CMK (cell line): ENCODE results near the gene ANXA2.
"Not testable (repeated sequence)": the region's sequence is repeated elsewhere in the genome, so short reads cannot be mapped to it uniquely, and the experiment has no call there.

Experiments used
- DNase-seq: peaks from one replicate; pipeline ENCODE4 v3.0.0-alpha.2; 2010; ENCODE audit warnings: low read depth

The ANXA2 gene

DNA sequence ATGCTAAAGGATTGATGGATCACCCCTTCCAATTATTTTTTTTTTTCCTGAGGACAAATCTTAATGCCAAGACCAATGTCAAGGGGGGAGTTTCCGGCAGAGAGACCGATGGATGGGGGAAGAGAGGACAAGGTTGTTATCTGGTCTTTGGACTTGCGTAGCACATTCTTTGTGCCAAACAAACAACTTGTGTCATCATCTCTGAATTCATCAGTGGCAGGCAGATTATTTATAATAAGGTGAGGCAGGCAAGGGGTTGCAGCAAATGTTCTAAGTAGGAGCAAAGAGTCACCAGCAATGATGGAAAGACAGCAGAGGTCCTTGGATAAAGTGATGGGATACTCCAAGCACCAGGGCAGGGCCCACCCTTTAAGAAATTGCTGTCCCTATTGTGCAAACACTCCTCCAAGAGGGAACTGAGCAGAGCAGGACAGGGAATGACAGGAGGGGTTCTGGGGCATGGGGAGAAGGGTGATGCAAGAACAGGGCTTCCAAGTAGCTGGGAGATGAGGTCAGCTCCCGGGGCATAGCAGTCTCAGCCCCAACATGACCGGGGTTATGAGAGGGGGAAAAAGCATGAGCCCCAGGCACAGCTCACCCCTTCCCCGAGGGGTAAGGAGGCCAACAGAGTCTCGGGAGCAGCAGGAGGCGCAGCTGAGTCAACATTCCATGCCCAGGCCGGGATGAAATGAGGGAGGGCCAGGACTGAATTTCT, 57.4 kb downstream of the ANXA2 start:
- no peak for DNase-seq

DNA sequence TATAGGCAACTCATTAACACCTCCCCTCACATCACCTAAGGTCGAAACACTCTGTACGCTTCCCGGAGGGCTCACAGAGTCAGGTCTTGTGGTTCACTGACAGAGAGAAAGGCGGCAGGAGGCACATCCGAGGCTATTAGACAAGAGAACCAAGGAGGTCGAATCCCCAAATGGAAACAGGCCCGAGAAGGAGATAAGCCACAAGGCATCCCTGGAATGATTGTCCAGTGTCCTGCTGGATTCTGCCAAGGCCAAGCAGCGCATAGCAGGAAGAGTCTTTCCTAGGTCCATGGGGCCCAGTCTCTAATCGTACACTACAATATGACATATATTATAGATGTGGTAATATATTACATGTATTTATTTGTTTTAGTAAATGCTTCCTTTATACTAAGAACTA, 58.5 kb downstream of the ANXA2 start:
- DNase-seq: no peak

- no peak for DNase-seq
These were observed 59.0 kb downstream of the ANXA2 start for GRCh38 chr15:60338810-60339209.

- DNase-seq: no peak
These were observed 60.7 kb downstream of the ANXA2 start for GRCh38 chr15:60337076-60337475.

DNA sequence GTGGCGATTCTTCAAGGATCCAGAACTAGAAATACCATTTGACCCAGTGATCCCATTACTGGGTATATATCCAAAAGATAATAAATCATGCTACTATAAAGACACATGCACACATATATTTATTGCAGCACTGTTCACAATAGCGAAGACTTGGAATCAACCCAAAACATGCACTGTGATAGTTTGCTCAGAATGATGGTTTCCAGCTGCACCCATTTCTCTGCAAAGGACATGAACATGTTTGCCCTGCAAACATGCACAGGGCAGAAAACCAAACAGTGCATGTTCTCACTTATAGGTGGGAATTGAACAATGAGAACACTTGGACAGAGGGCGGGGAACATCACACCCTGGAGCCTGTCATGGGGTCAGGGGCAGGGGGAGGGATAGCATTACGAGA, 62.5 kb downstream of the ANXA2 start:
- not testable (repeated sequence) for DNase-seq

DNA sequence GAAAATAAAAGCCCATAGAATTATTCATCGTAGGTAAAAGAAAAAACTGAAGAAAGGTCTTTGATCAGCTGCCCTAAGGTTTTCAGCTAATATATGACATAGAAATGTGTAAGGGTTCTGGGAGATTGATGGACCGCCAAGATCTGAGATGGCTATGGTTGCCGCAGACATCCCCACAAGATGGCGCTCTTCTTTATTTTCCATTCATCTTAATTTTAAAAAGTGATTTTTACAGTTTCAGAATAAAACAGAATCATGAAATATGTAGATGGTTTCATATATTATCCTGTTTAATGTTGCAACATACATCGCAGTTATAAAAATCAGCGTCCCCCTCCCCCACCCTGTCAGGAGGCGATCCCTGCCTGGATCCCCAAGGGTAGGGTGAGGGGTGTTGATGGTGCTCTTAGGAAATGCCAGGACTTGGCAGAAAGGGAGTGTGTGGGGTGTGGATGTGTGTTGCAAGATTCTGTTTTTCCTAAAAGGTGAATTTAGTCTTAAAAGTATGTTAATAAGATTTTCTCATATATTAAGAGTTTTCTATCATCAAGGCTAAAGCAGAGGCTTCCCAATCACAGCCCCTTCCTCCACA, 68.8 kb downstream of the ANXA2 start:
- no peak for DNase-seq

DNA sequence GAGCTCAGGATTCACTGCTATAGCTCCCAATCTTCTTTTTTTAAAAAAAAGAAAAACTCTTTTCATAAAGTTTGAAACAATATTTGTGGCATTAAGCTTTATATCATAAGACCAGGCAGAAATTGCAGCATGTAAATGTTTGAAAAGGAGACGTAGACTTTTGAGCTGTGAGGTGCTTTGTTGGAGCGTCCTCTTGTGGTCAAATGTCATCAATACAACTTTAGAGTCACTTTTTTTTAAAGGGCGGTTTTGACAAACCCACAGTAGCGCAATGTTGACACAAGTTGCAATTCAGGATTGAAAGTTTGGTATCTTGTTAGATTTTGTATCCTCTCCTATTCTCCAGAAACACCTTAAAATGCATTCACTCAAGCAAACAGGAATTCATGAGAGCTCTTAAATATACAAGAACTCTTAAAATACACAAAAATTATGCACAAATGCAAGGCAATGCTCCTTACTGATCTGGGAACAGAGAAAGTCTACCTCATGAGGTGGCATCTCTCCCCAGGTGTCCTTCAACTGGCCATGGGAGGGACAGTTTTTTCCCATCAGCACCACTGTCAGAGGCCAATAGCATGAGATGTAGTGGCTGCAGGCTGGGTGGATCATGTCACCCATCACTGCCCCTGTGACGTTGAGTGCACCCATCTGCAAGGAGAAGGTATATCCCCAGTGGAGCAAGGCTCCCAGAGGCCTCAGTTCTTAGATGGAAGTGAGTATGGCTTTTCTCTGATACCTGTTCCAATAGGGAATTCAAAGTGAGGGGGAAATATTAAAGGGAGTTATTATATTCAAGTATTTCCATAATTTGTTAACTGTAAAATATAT, 70.7 kb downstream of the ANXA2 start:
- no peak for DNase-seq

DNA sequence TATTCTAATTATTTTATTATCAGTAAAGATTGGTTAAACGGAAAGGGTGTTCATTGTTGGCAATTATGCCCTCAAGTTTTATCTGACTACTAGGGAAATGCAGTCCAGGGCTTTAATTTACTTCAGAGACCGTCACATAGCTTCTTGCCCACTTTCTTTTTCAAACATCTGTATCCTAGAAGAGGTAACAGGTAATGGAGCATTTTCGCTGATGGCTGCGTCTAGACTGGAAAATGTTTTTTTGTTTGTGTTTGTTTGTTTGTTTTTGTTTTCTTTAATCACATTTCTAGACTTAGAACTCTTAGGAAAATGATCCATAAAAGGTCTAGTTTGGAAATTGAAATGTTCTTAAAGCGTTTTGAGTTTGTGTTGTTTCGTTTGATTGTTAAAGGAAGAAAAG, 71.4 kb downstream of the ANXA2 start:
- DNase-seq: no peak

- DNase-seq: no peak
These were observed 71.9 kb downstream of the ANXA2 start for GRCh38 chr15:60325905-60326304.

DNA sequence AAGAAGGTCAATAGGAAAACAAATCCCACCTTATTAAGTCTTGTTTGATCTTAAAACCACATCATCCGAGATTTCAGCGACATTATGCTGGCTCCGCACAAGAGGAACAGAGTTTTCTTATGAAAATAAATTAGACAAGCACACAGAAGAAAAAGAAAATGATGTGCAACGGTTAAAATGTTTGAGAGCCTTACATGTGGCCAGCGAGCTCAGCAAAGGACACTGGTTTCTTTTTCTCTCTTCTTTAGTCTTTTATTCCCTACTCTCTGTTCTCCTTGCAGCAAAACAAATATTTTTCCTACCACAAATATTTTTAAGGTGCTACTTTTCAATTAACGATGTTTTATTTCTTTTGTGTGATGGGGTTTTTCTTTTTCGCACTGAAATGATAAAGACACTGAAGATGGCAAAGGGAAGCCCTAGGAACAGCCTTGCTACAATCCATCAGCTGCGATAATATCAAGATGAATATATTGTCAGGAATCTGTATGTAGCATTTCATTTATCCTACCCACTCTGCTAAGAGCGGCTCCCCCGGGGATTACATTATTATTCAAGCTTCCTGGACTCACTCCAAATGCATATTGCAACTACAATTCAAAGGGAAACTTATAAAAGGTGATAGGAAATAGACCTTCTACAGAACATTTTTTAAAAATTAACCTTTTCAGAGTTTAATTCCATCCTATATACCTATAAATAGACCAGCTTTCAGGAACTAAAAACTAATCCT, 72.9 kb downstream of the ANXA2 start:
- DNase-seq: no peak

GRCh38 chr15:60323322-60323721, 74.5 kb downstream of the ANXA2 start:
- DNase-seq: no peak

DNA sequence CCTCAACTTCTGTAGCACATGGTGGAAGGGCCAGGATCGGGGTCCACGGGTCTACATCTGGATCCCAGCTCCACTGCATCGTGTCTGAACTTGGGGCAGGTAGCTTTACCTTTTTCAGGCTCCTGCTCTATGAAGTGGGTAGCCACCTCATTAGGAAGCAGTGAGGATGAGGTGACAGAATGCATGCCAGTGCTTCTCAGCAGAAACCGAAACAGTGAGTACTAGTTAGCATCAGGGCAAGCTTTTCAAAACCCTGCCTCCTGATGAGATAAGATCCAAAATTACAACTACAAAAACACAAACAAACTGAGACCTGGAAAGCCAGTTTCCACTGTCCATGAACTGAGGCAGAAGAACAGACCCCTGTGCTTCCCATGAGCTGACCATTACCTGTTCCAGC, 77.4 kb downstream of the ANXA2 start:
- no peak for DNase-seq

- DNase-seq: no peak
These were observed 79.4 kb downstream of the ANXA2 start for GRCh38 chr15:60318216-60318867.

DNA sequence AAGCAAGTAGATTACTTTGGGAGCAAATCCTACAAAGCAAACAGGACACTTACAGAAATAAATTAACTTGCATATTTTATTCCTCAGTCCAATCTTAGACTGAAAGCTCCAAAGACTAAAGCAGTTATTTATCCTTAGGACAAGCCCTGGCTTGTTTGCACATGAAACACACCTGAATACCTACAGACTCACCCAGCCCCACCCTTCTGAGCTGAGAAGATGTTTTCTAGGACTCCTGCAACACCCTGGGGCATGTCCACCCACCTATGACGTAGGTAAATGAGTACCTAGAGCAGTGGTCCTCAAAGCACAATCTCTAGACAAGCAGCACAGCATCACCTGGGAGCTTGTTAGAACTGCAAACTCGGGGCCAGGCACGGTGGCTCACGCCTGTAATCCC, 80.8 kb downstream of the ANXA2 start:
- DNase-seq: no peak

DNA sequence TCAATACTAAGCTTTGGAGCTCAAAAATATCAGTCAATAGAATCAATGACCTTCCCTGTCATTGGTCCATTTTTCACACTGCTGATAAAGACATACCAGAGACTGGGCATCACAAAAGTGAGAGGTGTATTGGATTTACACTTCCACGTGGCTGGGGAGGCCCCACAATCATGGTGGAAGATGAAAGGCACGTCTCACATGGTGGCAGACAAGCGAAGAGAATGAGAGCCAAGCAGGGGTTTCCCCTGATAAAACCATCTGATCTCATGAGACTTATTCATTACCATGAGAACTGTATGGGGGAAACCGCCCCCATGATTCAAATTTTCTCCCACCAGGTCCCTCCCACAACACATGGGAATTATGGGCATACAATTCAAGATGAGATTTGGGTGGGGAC, 81.9 kb downstream of the ANXA2 start:
- DNase-seq: no peak

GRCh38 chr15:60313906-60314305, 83.9 kb downstream of the ANXA2 start:
- DNase-seq: no peak

DNA sequence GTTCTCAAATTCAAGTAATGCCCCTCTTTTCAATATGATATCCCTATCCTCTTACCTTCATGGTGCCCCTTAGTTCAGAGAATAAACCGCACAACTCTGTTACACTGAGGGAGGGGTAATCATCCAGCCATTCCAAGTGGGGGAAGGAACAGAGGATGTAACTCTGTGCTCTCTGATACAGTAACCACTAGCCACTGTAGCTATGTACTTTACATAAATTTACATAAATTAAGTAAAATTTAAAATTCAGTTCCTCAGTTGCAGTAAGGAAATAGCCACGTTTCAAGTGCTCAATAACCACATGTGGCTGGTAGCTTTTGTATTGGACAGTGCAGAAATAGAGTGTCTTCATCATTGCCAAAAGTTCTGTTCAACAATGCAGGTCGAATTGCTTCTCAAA, 90.8 kb downstream of the ANXA2 start:
- DNase-seq: no peak

- no peak for DNase-seq
These were observed 96.8 kb downstream of the ANXA2 start for GRCh38 chr15:60301024-60301423.

DNA sequence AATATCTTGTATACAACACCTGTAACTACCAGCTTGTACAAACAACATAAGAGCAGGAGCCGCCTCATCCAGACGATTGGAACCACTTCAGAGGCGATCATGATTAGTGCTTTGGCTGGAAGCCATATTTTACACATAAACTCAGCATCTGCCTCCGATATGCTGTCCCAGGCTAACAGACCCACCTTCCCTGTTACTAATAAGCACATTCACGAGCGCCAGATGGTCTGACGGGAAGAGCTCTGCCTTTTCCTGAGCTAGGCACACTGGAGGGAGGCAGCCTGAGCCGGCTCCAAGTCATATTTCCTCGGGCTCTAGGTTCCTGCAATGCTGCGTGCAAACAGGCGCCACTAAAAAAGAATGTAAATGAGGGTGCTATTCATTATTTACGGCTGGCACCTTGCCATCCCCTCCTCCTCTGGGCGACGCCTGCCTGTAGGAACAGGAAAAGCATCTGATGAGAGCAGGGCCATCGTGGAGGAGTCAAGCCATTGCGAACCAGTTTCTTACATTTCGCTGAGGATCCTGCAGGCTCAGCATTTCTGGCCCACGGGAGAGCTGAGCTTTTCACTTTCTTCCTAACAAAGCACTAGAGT, 98.2 kb downstream of the ANXA2 start:
- DNase-seq: no peak
